PC-9 (cell line): ENCODE data around the gene RRP15.

Experiments
- EZH2 ChIP-seq: fragments of 200-600 bp; sonication (generic); IDR thresholded peaks from 2 replicates; pipeline ENCODE4 v1.8.0; 2017; ENCODE audit warnings: antibody characterized with exemption, low read depth
- TF ChIP-seq, protein P1 (sequence below): fragments of 200-600 bp; sonication (generic); conservative IDR thresholded peaks from 2 replicates; pipeline ENCODE4 v1.6.1; 2017; ENCODE audit warnings: mixed run types, antibody characterized with exemption, mild to moderate bottlenecking, moderate library complexity

DNA sequence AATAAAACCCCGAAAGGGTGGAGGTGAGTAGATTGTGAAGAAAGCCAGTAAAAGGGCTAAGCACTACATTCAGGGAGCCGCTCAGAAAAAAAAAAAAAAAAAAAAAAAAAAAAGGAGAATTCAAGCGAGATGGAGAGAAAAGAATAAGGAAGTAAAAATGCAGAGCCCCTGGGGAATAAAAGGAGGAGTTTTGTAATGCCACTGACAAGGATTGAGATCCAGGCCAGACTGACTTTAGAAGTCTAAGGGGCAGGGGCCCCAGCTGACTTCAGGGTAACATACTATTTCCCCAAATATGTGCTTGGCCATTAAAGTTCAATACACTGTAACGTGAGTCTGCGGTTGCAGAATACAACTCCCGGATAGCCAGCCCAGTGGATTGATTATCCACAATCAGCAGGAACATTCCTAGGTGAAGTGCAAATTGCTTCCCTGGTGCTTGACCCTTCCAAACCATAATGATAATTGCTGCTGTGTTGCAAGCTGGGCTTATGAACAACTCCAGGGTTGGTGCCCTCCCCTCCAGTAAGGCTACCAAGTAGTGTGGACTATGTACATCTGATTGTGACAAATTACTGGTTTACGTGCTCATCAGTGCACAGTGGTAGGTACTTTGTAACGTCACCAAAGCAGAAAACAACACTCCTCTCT is 30.7 kb upstream of the RRP15 start:
- TF ChIP-seq, protein P1, sequence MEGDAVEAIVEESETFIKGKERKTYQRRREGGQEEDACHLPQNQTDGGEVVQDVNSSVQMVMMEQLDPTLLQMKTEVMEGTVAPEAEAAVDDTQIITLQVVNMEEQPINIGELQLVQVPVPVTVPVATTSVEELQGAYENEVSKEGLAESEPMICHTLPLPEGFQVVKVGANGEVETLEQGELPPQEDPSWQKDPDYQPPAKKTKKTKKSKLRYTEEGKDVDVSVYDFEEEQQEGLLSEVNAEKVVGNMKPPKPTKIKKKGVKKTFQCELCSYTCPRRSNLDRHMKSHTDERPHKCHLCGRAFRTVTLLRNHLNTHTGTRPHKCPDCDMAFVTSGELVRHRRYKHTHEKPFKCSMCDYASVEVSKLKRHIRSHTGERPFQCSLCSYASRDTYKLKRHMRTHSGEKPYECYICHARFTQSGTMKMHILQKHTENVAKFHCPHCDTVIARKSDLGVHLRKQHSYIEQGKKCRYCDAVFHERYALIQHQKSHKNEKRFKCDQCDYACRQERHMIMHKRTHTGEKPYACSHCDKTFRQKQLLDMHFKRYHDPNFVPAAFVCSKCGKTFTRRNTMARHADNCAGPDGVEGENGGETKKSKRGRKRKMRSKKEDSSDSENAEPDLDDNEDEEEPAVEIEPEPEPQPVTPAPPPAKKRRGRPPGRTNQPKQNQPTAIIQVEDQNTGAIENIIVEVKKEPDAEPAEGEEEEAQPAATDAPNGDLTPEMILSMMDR = no peak
- TF ChIP-seq EZH2 = no peak
